ENCODE data around the gene FAM184A.

FAM184A gene

GRCh38 chr6:118992186-118992795 is 86.2 kb downstream of the FAM184A start:
- TF ChIP-seq EZH2phosphoT487 (IDR thresholded peaks at IDR 0.05; ENCODE audit: borderline replicate concordance) (no peak), CTCF (conservative IDR thresholded peaks at IDR 0.05; ENCODE audit: low read length) (no peak)
- no peak overlapping the region for H3K9ac ChIP-seq (ENCODE audit: low read depth, low read length, poor library complexity, severe bottlenecking)
- H3K4me1 ChIP-seq (ENCODE audit: insufficient read depth, low read length, poor library complexity, severe bottlenecking): no peaks in the 10 kb centered on the region
- H3K4me2 ChIP-seq (ENCODE audit: low read depth, low read length, poor library complexity, severe bottlenecking): no peak overlapping the region
- no peaks in the 10 kb centered on the region for H4K20me1 ChIP-seq (ENCODE audit: insufficient read depth, low read length, poor library complexity, severe bottlenecking)
- no peaks in the 10 kb centered on the region for H3F3A ChIP-seq (ENCODE audit: low read depth)
- H3K79me2 ChIP-seq (ENCODE audit: insufficient read depth, low read length): no peaks in the 10 kb centered on the region
- no peaks in the 10 kb centered on the region for H3K9me3 ChIP-seq (ENCODE audit: insufficient read depth, low read depth, low read length)
- no peaks in the 10 kb centered on the region for H3K9me2 ChIP-seq (replicated peaks; ENCODE audit: low read depth, low read length)
- no peak overlapping the region for H2AFZ ChIP-seq (ENCODE audit: low read length)
- H3K4me3 ChIP-seq (ENCODE audit: low read length, poor library complexity, severe bottlenecking): no peak overlapping the region
- no peaks in the 10 kb centered on the region for H3K36me3 ChIP-seq (ENCODE audit: insufficient read depth, low read length)
- no peaks in the 10 kb centered on the region for H3K27me3 ChIP-seq (ENCODE audit: insufficient read depth, low read length, poor library complexity, severe bottlenecking)

- no peaks in the 10 kb centered on the region for H3K9me2 ChIP-seq (replicated peaks; ENCODE audit: low read depth, low read length)
- no peaks in the 10 kb centered on the region for H3K27me3 ChIP-seq (ENCODE audit: insufficient read depth, low read length, poor library complexity, severe bottlenecking)
- no peaks in the 10 kb centered on the region for H3K36me3 ChIP-seq (ENCODE audit: insufficient read depth, low read length)
- no peak overlapping the region for H3K9ac ChIP-seq (ENCODE audit: low read depth, low read length, poor library complexity, severe bottlenecking)
- H3K4me3 ChIP-seq (ENCODE audit: low read length, poor library complexity, severe bottlenecking): no peak overlapping the region
- H3K9me3 ChIP-seq (ENCODE audit: insufficient read depth, low read depth, low read length): no peaks in the 10 kb centered on the region
- H4K20me1 ChIP-seq (ENCODE audit: insufficient read depth, low read length, poor library complexity, severe bottlenecking): no peaks in the 10 kb centered on the region
- no peak overlapping the region for H2AFZ ChIP-seq (ENCODE audit: low read length)
- H3K4me2 ChIP-seq (ENCODE audit: low read depth, low read length, poor library complexity, severe bottlenecking): no peak overlapping the region
- H3K79me2 ChIP-seq (ENCODE audit: insufficient read depth, low read length): no peaks in the 10 kb centered on the region
- TF ChIP-seq CTCF (conservative IDR thresholded peaks at IDR 0.05; ENCODE audit: low read length) (no peak), EZH2phosphoT487 (IDR thresholded peaks at IDR 0.05; ENCODE audit: borderline replicate concordance) (no peak)
- H3F3A ChIP-seq (ENCODE audit: low read depth): no peaks in the 10 kb centered on the region
- H3K4me1 ChIP-seq (ENCODE audit: insufficient read depth, low read length, poor library complexity, severe bottlenecking): no peaks in the 10 kb centered on the region
Measured at GRCh38 chr6:118986312-118986711, 92.2 kb downstream of the FAM184A start.

- no peak overlapping the region for H3K4me3 ChIP-seq (ENCODE audit: low read length, poor library complexity, severe bottlenecking)
- H3K4me1 ChIP-seq (ENCODE audit: insufficient read depth, low read length, poor library complexity, severe bottlenecking): no peaks in the 10 kb centered on the region
- no peak overlapping the region for H3K9ac ChIP-seq (ENCODE audit: low read depth, low read length, poor library complexity, severe bottlenecking)
- no peaks in the 10 kb centered on the region for H3K36me3 ChIP-seq (ENCODE audit: insufficient read depth, low read length)
- H3K79me2 ChIP-seq (ENCODE audit: insufficient read depth, low read length): no peaks in the 10 kb centered on the region
- no peaks in the 10 kb centered on the region for H3K27me3 ChIP-seq (ENCODE audit: insufficient read depth, low read length, poor library complexity, severe bottlenecking)
- no peaks in the 10 kb centered on the region for H3K9me3 ChIP-seq (ENCODE audit: insufficient read depth, low read depth, low read length)
- no peak overlapping the region for H2AFZ ChIP-seq (ENCODE audit: low read length)
- no peak for TF ChIP-seq EZH2phosphoT487 (IDR thresholded peaks at IDR 0.05; ENCODE audit: borderline replicate concordance)
- no peak for TF ChIP-seq CTCF (conservative IDR thresholded peaks at IDR 0.05; ENCODE audit: low read length)
- no peaks in the 10 kb centered on the region for H4K20me1 ChIP-seq (ENCODE audit: insufficient read depth, low read length, poor library complexity, severe bottlenecking)
- H3K4me2 ChIP-seq (ENCODE audit: low read depth, low read length, poor library complexity, severe bottlenecking): no peak overlapping the region
- no peaks in the 10 kb centered on the region for H3F3A ChIP-seq (ENCODE audit: low read depth)
- no peaks in the 10 kb centered on the region for H3K9me2 ChIP-seq (replicated peaks; ENCODE audit: low read depth, low read length)
Measured at GRCh38 chr6:118985123-118985830, 93.2 kb downstream of the FAM184A start.

Measured in Loucy (cell line).